ENCODE measurements around the gene SLC25A46.
"Not testable (repeated sequence)": the region's sequence is repeated elsewhere in the genome, so short reads cannot be mapped to it uniquely, and the experiment has no call there.

The SLC25A46 gene

GRCh38 chr5:110769000-110769681, 30.3 kb downstream of the SLC25A46 start:
- DNase-seq = no peak
- no peak overlapping the region for H3K27ac Mint-ChIP-seq
- H3K9me3 Mint-ChIP-seq = no peaks in the 10 kb centered on the region
- peaks cover 15% of the 10 kb centered on the region for H3K27me3 Mint-ChIP-seq (ENCODE audit: low read depth, poor library complexity)
- no peaks in the 10 kb centered on the region for H3K36me3 Mint-ChIP-seq (ENCODE audit: low read depth)
- no peaks in the 10 kb centered on the region for H3K4me1 Mint-ChIP-seq
- no peak overlapping the region for H3K4me3 Mint-ChIP-seq
- TF ChIP-seq CTCF (IDR thresholded peaks at IDR 0.05) = no peak

GRCh38 chr5:110770286-110770685, 31.5 kb downstream of the SLC25A46 start:
- TF ChIP-seq CTCF (IDR thresholded peaks at IDR 0.05) = no peak
- Mint-ChIP-seq H3K36me3 (ENCODE audit: low read depth) (no peaks in the 10 kb centered on the region), H3K4me1 (no peaks in the 10 kb centered on the region), H3K27ac (no peak overlapping the region), H3K27me3 (ENCODE audit: low read depth, poor library complexity) (peaks cover 13% of the 10 kb centered on the region), H3K9me3 (no peaks in the 10 kb centered on the region), H3K4me3 (no peak overlapping the region)
- no peak for DNase-seq

GRCh38 chr5:110784901-110785300, 46.1 kb downstream of the SLC25A46 start:
- Mint-ChIP-seq H3K9me3 (peaks cover 10% of the 10 kb centered on the region), H3K27me3 (ENCODE audit: low read depth, poor library complexity) (no peaks in the 10 kb centered on the region), H3K27ac (no peak overlapping the region), H3K36me3 (ENCODE audit: low read depth) (no peaks in the 10 kb centered on the region), H3K4me3 (no peak overlapping the region), H3K4me1 (no peaks in the 10 kb centered on the region)
- no peak for TF ChIP-seq CTCF (IDR thresholded peaks at IDR 0.05)
- no peak for DNase-seq

- no peak for DNase-seq
- Mint-ChIP-seq H3K27ac (no peak overlapping the region), H3K4me3 (no peak overlapping the region), H3K36me3 (ENCODE audit: low read depth) (no peaks in the 10 kb centered on the region), H3K9me3 (peaks cover 10% of the 10 kb centered on the region), H3K27me3 (ENCODE audit: low read depth, poor library complexity) (no peaks in the 10 kb centered on the region), H3K4me1 (no peaks in the 10 kb centered on the region)
- no peak for TF ChIP-seq CTCF (IDR thresholded peaks at IDR 0.05)
Measured at GRCh38 chr5:110785356-110785755, 46.5 kb downstream of the SLC25A46 start.

GRCh38 chr5:110788006-110788405, 49.2 kb downstream of the SLC25A46 start:
- not testable (repeated sequence) for DNase-seq; H3K4me1 Mint-ChIP-seq; H3K4me3 Mint-ChIP-seq; H3K27me3 Mint-ChIP-seq (ENCODE audit: low read depth, poor library complexity); H3K36me3 Mint-ChIP-seq (ENCODE audit: low read depth); H3K27ac Mint-ChIP-seq
- H3K9me3 Mint-ChIP-seq = peaks cover 10% of the 10 kb centered on the region

- no peak for TF ChIP-seq CTCF (IDR thresholded peaks at IDR 0.05)
- H3K36me3 Mint-ChIP-seq (ENCODE audit: low read depth) = no peaks in the 10 kb centered on the region
- peaks cover 7% of the 10 kb centered on the region for H3K27me3 Mint-ChIP-seq (ENCODE audit: low read depth, poor library complexity)
- H3K4me3 Mint-ChIP-seq = no peak overlapping the region
- H3K9me3 Mint-ChIP-seq = peaks cover 10% of the 10 kb centered on the region
- no peaks in the 10 kb centered on the region for H3K4me1 Mint-ChIP-seq
- DNase-seq = no peak
- no peak overlapping the region for H3K27ac Mint-ChIP-seq
Measured at GRCh38 chr5:110790673-110791072, 51.9 kb downstream of the SLC25A46 start.
